ENCODE data around the gene KCNK4. TPM values are rescaled to one million over a fixed set of nuclear protein-coding genes. Genes with fewer than 3 reads are reported as not detected.

Gene KCNK4
- total and polyA plus RNA-seq, 4 donors, result not detected

GRCh38 chr11:64305075-64305690, 14.1 kb downstream of the KCNK4 start, which contains the start of gene ESRRA:
TSS of gene ESRRA (plus strand) at chr11:64305524. CDS start at chr11:64307180, 1,656 bp downstream.
- H3K27ac ChIP-seq (ENCODE audit: low read depth in 1 of 2, low read length in 2 of 2), result peak within 1 kb of the TSS; percentile 94 to 98
- no peaks in the 10 kb centered on the region for H3K9me3 ChIP-seq (ENCODE audit: control insufficient read depth in 4 of 4, low read length in 3 of 4)
- no peaks in the 10 kb centered on the region for H3K27me3 ChIP-seq (ENCODE audit: control insufficient read depth in 4 of 4, insufficient read depth in 4 of 4, low read length in 3 of 4)
- H3K4me1 ChIP-seq (ENCODE audit: control insufficient read depth in 4 of 4, insufficient read depth in 4 of 4, low read length in 3 of 4), result peaks cover 4 to 49% (median 37%) of the 10 kb centered on the region in 4 donors
- peak; percentile 99 for DNase-seq (ENCODE audit: low spot score)
- H3K4me3 ChIP-seq (ENCODE audit: low read depth in 1 of 3, low read length in 3 of 3), result peak within 1 kb of the TSS; percentile 76 to 90 (median 85)
- H3K9ac ChIP-seq (ENCODE audit: low read depth in 1 of 2, low read length in 2 of 2), result peak within 1 kb of the TSS; percentile 84 to 87
- under 1% methylated on average over 81 of the region's 81 CpGs for WGBS
- no peaks in the 10 kb centered on the region for H3K36me3 ChIP-seq (ENCODE audit: control insufficient read depth in 4 of 4, insufficient read depth in 3 of 4, low read depth in 1 of 4, low read length in 3 of 4)
- TF ChIP-seq, protein P1, sequence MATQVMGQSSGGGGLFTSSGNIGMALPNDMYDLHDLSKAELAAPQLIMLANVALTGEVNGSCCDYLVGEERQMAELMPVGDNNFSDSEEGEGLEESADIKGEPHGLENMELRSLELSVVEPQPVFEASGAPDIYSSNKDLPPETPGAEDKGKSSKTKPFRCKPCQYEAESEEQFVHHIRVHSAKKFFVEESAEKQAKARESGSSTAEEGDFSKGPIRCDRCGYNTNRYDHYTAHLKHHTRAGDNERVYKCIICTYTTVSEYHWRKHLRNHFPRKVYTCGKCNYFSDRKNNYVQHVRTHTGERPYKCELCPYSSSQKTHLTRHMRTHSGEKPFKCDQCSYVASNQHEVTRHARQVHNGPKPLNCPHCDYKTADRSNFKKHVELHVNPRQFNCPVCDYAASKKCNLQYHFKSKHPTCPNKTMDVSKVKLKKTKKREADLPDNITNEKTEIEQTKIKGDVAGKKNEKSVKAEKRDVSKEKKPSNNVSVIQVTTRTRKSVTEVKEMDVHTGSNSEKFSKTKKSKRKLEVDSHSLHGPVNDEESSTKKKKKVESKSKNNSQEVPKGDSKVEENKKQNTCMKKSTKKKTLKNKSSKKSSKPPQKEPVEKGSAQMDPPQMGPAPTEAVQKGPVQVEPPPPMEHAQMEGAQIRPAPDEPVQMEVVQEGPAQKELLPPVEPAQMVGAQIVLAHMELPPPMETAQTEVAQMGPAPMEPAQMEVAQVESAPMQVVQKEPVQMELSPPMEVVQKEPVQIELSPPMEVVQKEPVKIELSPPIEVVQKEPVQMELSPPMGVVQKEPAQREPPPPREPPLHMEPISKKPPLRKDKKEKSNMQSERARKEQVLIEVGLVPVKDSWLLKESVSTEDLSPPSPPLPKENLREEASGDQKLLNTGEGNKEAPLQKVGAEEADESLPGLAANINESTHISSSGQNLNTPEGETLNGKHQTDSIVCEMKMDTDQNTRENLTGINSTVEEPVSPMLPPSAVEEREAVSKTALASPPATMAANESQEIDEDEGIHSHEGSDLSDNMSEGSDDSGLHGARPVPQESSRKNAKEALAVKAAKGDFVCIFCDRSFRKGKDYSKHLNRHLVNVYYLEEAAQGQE (IDR thresholded peaks at IDR 0.05), result peak; percentile 62
- TF ChIP-seq GABPA (IDR thresholded peaks at IDR 0.05 in 1 of 2, conservative IDR thresholded peaks at IDR 0.05 in 1 of 2) (peak in 1 of 2 donors; percentile 26), NR2F2 (IDR thresholded peaks at IDR 0.05) (no peak), SP1 (IDR thresholded peaks at IDR 0.05) (peak; percentile 81), YY1 (IDR thresholded peaks at IDR 0.05) (peak; percentile 60), FOXA1 (IDR thresholded peaks at IDR 0.05) (peak; percentile 12), EGR1 (IDR thresholded peaks at IDR 0.05; ENCODE audit: low read depth in 2 of 2) (peak; percentile 28 to 47), RXRA (IDR thresholded peaks at IDR 0.05) (peak; percentile 47 to 56), JUND (IDR thresholded peaks at IDR 0.05) (no peak)
- TF ChIP-seq, protein P2, sequence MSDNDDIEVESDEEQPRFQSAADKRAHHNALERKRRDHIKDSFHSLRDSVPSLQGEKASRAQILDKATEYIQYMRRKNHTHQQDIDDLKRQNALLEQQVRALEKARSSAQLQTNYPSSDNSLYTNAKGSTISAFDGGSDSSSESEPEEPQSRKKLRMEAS (IDR thresholded peaks at IDR 0.05), result no peak

GRCh38 chr11:64305691-64306562, 14.8 kb downstream of the KCNK4 start:
- no peaks in the 10 kb centered on the region for H3K9me3 ChIP-seq (ENCODE audit: control insufficient read depth in 4 of 4, low read length in 3 of 4)
- peak overlapping the region; percentile 52 to 87 for H3K9ac ChIP-seq (ENCODE audit: low read depth in 1 of 2, low read length in 2 of 2)
- no peaks in the 10 kb centered on the region for H3K36me3 ChIP-seq (ENCODE audit: control insufficient read depth in 4 of 4, insufficient read depth in 3 of 4, low read depth in 1 of 4, low read length in 3 of 4)
- H3K4me1 ChIP-seq (ENCODE audit: control insufficient read depth in 4 of 4, insufficient read depth in 4 of 4, low read length in 3 of 4), result peaks cover 5 to 43% (median 33%) of the 10 kb centered on the region in 4 donors
- peak overlapping the region; percentile 76 to 90 (median 85) for H3K4me3 ChIP-seq (ENCODE audit: low read depth in 1 of 3, low read length in 3 of 3)
- H3K27me3 ChIP-seq (ENCODE audit: control insufficient read depth in 4 of 4, insufficient read depth in 4 of 4, low read length in 3 of 4), result no peaks in the 10 kb centered on the region
- TF ChIP-seq EGR1 (IDR thresholded peaks at IDR 0.05; ENCODE audit: low read depth in 2 of 2) (peak in 1 of 2 donors; percentile 20), HNF4G (IDR thresholded peaks at IDR 0.05) (no peak), SP1 (IDR thresholded peaks at IDR 0.05) (peak; percentile 65), YY1 (IDR thresholded peaks at IDR 0.05) (peak; percentile 71), RXRA (IDR thresholded peaks at IDR 0.05) (peak; percentile 74 to 78), JUND (IDR thresholded peaks at IDR 0.05) (no peak), ATF3 (IDR thresholded peaks at IDR 0.05) (no peak), NR2F2 (IDR thresholded peaks at IDR 0.05) (peak; percentile 74), HNF4A (conservative IDR thresholded peaks at IDR 0.05) (peak; percentile 51 to 64), GABPA (IDR thresholded peaks at IDR 0.05 in 1 of 2, conservative IDR thresholded peaks at IDR 0.05 in 1 of 2) (peak in 1 of 2 donors; percentile 66), TAF1 (conservative IDR thresholded peaks at IDR 0.05) (no peak)
- TF ChIP-seq, protein P2 (IDR thresholded peaks at IDR 0.05), result peak; percentile 68
- TF ChIP-seq, protein P1 (IDR thresholded peaks at IDR 0.05), result peak; percentile 52
- TF ChIP-seq, protein P3, sequence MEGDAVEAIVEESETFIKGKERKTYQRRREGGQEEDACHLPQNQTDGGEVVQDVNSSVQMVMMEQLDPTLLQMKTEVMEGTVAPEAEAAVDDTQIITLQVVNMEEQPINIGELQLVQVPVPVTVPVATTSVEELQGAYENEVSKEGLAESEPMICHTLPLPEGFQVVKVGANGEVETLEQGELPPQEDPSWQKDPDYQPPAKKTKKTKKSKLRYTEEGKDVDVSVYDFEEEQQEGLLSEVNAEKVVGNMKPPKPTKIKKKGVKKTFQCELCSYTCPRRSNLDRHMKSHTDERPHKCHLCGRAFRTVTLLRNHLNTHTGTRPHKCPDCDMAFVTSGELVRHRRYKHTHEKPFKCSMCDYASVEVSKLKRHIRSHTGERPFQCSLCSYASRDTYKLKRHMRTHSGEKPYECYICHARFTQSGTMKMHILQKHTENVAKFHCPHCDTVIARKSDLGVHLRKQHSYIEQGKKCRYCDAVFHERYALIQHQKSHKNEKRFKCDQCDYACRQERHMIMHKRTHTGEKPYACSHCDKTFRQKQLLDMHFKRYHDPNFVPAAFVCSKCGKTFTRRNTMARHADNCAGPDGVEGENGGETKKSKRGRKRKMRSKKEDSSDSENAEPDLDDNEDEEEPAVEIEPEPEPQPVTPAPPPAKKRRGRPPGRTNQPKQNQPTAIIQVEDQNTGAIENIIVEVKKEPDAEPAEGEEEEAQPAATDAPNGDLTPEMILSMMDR (IDR thresholded peaks at IDR 0.05; ENCODE audit: low read depth, low read length, missing input control), result no peak
- WGBS, result under 1% methylated on average over 71 of the region's 71 CpGs
- peak overlapping the region; percentile 94 to 98 for H3K27ac ChIP-seq (ENCODE audit: low read depth in 1 of 2, low read length in 2 of 2)
- peak; percentile 77 for DNase-seq (ENCODE audit: low spot score)

Data from liver (tissue), 9 donors.